ENCODE results near the gene PTPN20.

DNA sequence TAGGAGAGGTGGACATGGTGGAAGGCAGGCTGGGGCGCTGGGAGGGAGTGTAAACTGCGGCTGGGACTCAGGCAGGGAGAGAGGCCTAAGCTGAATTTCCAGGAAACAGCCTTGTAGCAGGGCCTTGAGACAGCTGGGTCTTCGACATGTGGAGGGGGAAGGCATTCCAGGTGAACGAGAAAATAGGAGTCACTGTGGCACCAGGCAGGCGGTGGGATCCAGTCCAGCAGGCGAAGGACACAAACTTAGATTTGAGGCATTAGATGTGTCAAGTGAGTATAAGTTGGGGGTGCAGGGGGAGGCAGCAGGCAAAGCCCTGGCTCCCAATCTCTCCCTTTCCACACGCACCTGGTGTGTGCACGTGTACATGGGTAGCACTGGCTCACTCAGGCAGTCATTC lies 105.3 kb downstream of the PTPN20 start:
- TF ChIP-seq, protein P1, sequence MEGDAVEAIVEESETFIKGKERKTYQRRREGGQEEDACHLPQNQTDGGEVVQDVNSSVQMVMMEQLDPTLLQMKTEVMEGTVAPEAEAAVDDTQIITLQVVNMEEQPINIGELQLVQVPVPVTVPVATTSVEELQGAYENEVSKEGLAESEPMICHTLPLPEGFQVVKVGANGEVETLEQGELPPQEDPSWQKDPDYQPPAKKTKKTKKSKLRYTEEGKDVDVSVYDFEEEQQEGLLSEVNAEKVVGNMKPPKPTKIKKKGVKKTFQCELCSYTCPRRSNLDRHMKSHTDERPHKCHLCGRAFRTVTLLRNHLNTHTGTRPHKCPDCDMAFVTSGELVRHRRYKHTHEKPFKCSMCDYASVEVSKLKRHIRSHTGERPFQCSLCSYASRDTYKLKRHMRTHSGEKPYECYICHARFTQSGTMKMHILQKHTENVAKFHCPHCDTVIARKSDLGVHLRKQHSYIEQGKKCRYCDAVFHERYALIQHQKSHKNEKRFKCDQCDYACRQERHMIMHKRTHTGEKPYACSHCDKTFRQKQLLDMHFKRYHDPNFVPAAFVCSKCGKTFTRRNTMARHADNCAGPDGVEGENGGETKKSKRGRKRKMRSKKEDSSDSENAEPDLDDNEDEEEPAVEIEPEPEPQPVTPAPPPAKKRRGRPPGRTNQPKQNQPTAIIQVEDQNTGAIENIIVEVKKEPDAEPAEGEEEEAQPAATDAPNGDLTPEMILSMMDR (IDR thresholded peaks at IDR 0.05; ENCODE audit: low read length) = no peak
- no peak for TF ChIP-seq EZH2 (IDR thresholded peaks at IDR 0.05; ENCODE audit: borderline replicate concordance, low read length)
